ENCODE data around the gene RGS7. TPM values are rescaled to one million over a fixed set of nuclear protein-coding genes. Genes with fewer than 3 reads are reported as not detected.

The RGS7 gene
- polyA plus RNA-seq, 1 donor from 2014 or later = 24.2 TPM

DNA sequence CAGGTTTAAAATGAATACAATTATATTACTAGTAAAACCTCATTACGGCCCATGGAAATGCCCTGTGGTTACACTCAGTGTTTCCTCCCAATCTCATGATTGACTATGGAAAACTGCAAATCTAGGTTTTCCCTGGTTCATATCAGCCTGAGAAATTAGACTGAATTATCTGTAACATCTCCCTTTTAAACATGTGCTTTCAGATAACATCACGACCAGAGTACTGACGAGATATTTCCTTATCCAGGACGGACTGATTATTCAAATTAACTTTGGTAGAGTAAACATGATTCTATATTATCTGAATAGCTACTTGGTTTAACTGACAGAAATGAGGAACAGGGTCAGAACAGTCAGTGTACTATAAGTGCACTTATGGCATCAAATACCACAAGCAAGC lies 82.3 kb downstream of the RGS7 start:
- H3F3A ChIP-seq (ENCODE audit: insufficient read depth, low read length, poor library complexity, severe bottlenecking) = no peaks in the 10 kb centered on the region
- TF ChIP-seq TAF1 (IDR thresholded peaks at IDR 0.05; ENCODE audit: low read depth) (no peak), EZH2 (IDR thresholded peaks at IDR 0.05; ENCODE audit: borderline replicate concordance, insufficient read depth, low read length, poor library complexity, severe bottlenecking) (no peak), EP300 (conservative IDR thresholded peaks at IDR 0.05; ENCODE audit: poor library complexity, severe bottlenecking) (no peak), SMC3 (conservative IDR thresholded peaks at IDR 0.05; ENCODE audit: poor library complexity) (no peak), MXI1 (conservative IDR thresholded peaks at IDR 0.05; ENCODE audit: poor library complexity, severe bottlenecking) (no peak), POLR2AphosphoS5 (IDR thresholded peaks at IDR 0.05) (no peak), RAD21 (conservative IDR thresholded peaks at IDR 0.05) (no peak)
- TF ChIP-seq, protein P1, sequence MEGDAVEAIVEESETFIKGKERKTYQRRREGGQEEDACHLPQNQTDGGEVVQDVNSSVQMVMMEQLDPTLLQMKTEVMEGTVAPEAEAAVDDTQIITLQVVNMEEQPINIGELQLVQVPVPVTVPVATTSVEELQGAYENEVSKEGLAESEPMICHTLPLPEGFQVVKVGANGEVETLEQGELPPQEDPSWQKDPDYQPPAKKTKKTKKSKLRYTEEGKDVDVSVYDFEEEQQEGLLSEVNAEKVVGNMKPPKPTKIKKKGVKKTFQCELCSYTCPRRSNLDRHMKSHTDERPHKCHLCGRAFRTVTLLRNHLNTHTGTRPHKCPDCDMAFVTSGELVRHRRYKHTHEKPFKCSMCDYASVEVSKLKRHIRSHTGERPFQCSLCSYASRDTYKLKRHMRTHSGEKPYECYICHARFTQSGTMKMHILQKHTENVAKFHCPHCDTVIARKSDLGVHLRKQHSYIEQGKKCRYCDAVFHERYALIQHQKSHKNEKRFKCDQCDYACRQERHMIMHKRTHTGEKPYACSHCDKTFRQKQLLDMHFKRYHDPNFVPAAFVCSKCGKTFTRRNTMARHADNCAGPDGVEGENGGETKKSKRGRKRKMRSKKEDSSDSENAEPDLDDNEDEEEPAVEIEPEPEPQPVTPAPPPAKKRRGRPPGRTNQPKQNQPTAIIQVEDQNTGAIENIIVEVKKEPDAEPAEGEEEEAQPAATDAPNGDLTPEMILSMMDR (IDR thresholded peaks at IDR 0.05; ENCODE audit: poor library complexity, severe bottlenecking) = no peak
- TF ChIP-seq, protein P2, sequence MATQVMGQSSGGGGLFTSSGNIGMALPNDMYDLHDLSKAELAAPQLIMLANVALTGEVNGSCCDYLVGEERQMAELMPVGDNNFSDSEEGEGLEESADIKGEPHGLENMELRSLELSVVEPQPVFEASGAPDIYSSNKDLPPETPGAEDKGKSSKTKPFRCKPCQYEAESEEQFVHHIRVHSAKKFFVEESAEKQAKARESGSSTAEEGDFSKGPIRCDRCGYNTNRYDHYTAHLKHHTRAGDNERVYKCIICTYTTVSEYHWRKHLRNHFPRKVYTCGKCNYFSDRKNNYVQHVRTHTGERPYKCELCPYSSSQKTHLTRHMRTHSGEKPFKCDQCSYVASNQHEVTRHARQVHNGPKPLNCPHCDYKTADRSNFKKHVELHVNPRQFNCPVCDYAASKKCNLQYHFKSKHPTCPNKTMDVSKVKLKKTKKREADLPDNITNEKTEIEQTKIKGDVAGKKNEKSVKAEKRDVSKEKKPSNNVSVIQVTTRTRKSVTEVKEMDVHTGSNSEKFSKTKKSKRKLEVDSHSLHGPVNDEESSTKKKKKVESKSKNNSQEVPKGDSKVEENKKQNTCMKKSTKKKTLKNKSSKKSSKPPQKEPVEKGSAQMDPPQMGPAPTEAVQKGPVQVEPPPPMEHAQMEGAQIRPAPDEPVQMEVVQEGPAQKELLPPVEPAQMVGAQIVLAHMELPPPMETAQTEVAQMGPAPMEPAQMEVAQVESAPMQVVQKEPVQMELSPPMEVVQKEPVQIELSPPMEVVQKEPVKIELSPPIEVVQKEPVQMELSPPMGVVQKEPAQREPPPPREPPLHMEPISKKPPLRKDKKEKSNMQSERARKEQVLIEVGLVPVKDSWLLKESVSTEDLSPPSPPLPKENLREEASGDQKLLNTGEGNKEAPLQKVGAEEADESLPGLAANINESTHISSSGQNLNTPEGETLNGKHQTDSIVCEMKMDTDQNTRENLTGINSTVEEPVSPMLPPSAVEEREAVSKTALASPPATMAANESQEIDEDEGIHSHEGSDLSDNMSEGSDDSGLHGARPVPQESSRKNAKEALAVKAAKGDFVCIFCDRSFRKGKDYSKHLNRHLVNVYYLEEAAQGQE (IDR thresholded peaks at IDR 0.05; ENCODE audit: borderline replicate concordance) = no peak

DNA sequence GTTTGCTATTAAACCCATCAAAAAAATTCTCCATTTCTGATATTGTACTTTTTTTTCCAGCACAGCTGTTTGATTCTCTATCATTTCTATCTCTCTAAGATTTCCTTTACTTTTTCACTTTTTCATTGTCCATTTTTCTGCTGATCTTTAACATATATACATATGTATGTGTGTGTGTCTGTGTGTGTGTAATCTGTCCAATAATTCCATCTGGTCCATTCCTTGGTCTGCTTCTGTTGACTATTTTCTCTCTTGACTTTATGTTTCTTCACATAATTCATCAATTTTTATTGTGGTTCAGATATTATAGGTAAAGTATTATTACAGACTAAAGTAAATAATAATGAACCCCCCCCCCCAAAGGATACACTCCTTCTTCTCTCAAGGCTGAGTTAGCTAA lies 84.2 kb downstream of the RGS7 start:
- Histone ChIP-seq H3K36me3 (ENCODE audit: insufficient read depth, low read length) (no peaks in the 10 kb centered on the region), H3K79me2 (replicated peaks; ENCODE audit: insufficient read depth, low read length) (no peaks in the 10 kb centered on the region), H3K9me3 (ENCODE audit: low read length) (no peaks in the 10 kb centered on the region), H4K20me1 (ENCODE audit: insufficient read depth) (no peaks in the 10 kb centered on the region), H2AFZ (ENCODE audit: low read depth, low read length) (no peak overlapping the region), H3K27me3 (ENCODE audit: insufficient read depth, low read depth, low read length) (no peaks in the 10 kb centered on the region), H3F3A (ENCODE audit: insufficient read depth, low read length, poor library complexity, severe bottlenecking) (no peaks in the 10 kb centered on the region), H3K4me3 (ENCODE audit: low read length) (no peak overlapping the region), H3K9ac (ENCODE audit: low read length) (no peak overlapping the region), H3K9me2 (ENCODE audit: insufficient read depth, low read length) (no peaks in the 10 kb centered on the region), H3K27ac (ENCODE audit: low read length) (no peak overlapping the region), H3K4me2 (ENCODE audit: low read length) (no peak overlapping the region)
- TF ChIP-seq, protein P2 (IDR thresholded peaks at IDR 0.05; ENCODE audit: borderline replicate concordance) = no peak
- TF ChIP-seq EP300 (conservative IDR thresholded peaks at IDR 0.05; ENCODE audit: poor library complexity, severe bottlenecking) = no peak
- no peak for TF ChIP-seq MXI1 (conservative IDR thresholded peaks at IDR 0.05; ENCODE audit: poor library complexity, severe bottlenecking)
- no peak for TF ChIP-seq TAF1 (IDR thresholded peaks at IDR 0.05; ENCODE audit: low read depth)
- no peak for TF ChIP-seq EZH2 (IDR thresholded peaks at IDR 0.05; ENCODE audit: borderline replicate concordance, insufficient read depth, low read length, poor library complexity, severe bottlenecking)
- no peak for TF ChIP-seq RAD21 (conservative IDR thresholded peaks at IDR 0.05)
- TF ChIP-seq, protein P1 (IDR thresholded peaks at IDR 0.05; ENCODE audit: poor library complexity, severe bottlenecking) = no peak
- TF ChIP-seq SMC3 (conservative IDR thresholded peaks at IDR 0.05; ENCODE audit: poor library complexity) = no peak
- no peak for TF ChIP-seq POLR2AphosphoS5 (IDR thresholded peaks at IDR 0.05)

More for the DNA sequence above, 82.3 kb downstream of the RGS7 start:
- no peaks in the 10 kb centered on the region for H3K27me3 ChIP-seq (ENCODE audit: insufficient read depth, low read depth, low read length)
- H3K9me2 ChIP-seq (ENCODE audit: insufficient read depth, low read length) = no peaks in the 10 kb centered on the region
- H3K27ac ChIP-seq (ENCODE audit: low read length) = no peak overlapping the region
- no peak overlapping the region for H3K4me2 ChIP-seq (ENCODE audit: low read length)
- no peaks in the 10 kb centered on the region for H3K9me3 ChIP-seq (ENCODE audit: low read length)
- no peak overlapping the region for H2AFZ ChIP-seq (ENCODE audit: low read depth, low read length)
- H4K20me1 ChIP-seq (ENCODE audit: insufficient read depth) = no peaks in the 10 kb centered on the region
- no peak overlapping the region for H3K4me3 ChIP-seq (ENCODE audit: low read length)
- no peaks in the 10 kb centered on the region for H3K79me2 ChIP-seq (replicated peaks; ENCODE audit: insufficient read depth, low read length)
- no peaks in the 10 kb centered on the region for H3K36me3 ChIP-seq (ENCODE audit: insufficient read depth, low read length)
- H3K9ac ChIP-seq (ENCODE audit: low read length) = no peak overlapping the region
